Liver (tissue), 9 donors: ENCODE data around the gene PINK1. TPM values are rescaled to one million over a fixed set of nuclear protein-coding genes. Genes with fewer than 3 reads are reported as not detected.

Experiments
- DNase-seq: peaks from one replicate; pipeline ENCODE4 v3.0.0-alpha.2; 2017; ENCODE audit warnings: low spot score
- H3K27ac ChIP-seq, 2 donors: one replicate each; pipeline ENCODE4 v1.7.0; 2013; ENCODE audit warnings: inconsistent platforms in 2 of 2, low read length in 2 of 2, control low read depth in 1 of 2, low read depth in 1 of 2, mild to moderate bottlenecking in 1 of 2
- H3K27me3 ChIP-seq, 4 donors: one replicate each; pipeline versions ENCODE4 v1.6.1 to v1.7.0; 2013; ENCODE audit warnings: low read length in 3 of 4, inconsistent platforms in 1 of 4, mild to moderate bottlenecking in 1 of 4, moderate library complexity in 1 of 4; ENCODE audit not compliant: control insufficient read depth in 4 of 4, insufficient read depth in 4 of 4
- H3K36me3 ChIP-seq, 4 donors: one replicate each; pipeline versions ENCODE4 v1.6.1 to v1.7.0; 2013; ENCODE audit warnings: low read length in 3 of 4, mild to moderate bottlenecking in 3 of 4, low read depth in 1 of 4, moderate library complexity in 1 of 4; ENCODE audit not compliant: control insufficient read depth in 4 of 4, insufficient read depth in 3 of 4
- H3K4me1 ChIP-seq, 4 donors: one replicate each; pipeline versions ENCODE4 v1.6.1 to v1.7.0; 2013; ENCODE audit warnings: low read length in 3 of 4, mild to moderate bottlenecking in 3 of 4, moderate library complexity in 1 of 4; ENCODE audit not compliant: control insufficient read depth in 4 of 4, insufficient read depth in 4 of 4
- H3K4me3 ChIP-seq, 3 donors: one replicate each; pipeline versions ENCODE4 v1.6.1 to v1.7.0; 2013; ENCODE audit warnings: low read length in 3 of 3, control low read depth in 1 of 3, low read depth in 1 of 3, mild to moderate bottlenecking in 1 of 3
- H3K9ac ChIP-seq, 2 donors: one replicate each; pipeline ENCODE4 v1.7.0; 2013; ENCODE audit warnings: low read length in 2 of 2, mild to moderate bottlenecking in 2 of 2, moderate library complexity in 2 of 2, control low read depth in 1 of 2, low read depth in 1 of 2
- H3K9me3 ChIP-seq, 4 donors: one replicate each; pipeline versions ENCODE4 v1.6.1 to v1.7.0; 2013; ENCODE audit warnings: low read length in 3 of 4; ENCODE audit not compliant: control insufficient read depth in 4 of 4
- EGR1 ChIP-seq, 2 donors: IDR thresholded peaks; 2 replicates each; pipeline ENCODE4 v1.6.1; 2016 to 2018; ENCODE audit warnings: antibody characterized with exemption in 2 of 2, low read depth in 2 of 2
- FOXA2 ChIP-seq: IDR thresholded peaks from 2 replicates; pipeline ENCODE4 v1.6.1; 2016; ENCODE audit warnings: antibody characterized with exemption
- HNF4A ChIP-seq, 2 donors: conservative IDR thresholded peaks; 2 replicates each; pipeline ENCODE4 v1.6.1; 2016; ENCODE audit warnings: antibody characterized with exemption in 2 of 2, mild to moderate bottlenecking in 2 of 2
- HNF4G ChIP-seq: IDR thresholded peaks from 2 replicates; pipeline ENCODE4 v1.6.1; 2016; ENCODE audit warnings: antibody characterized with exemption
- JUND ChIP-seq, 2 donors: IDR thresholded peaks; 2 replicates each; pipeline ENCODE4 v1.6.1; 2016; ENCODE audit warnings: antibody characterized with exemption in 2 of 2
- NR2F2 ChIP-seq: IDR thresholded peaks from 2 replicates; pipeline ENCODE4 v1.6.1; 2016; ENCODE audit warnings: antibody characterized with exemption
- RAD21 ChIP-seq, 2 donors: IDR thresholded peaks; 2 replicates each; pipeline ENCODE4 v1.6.1; 2016; ENCODE audit warnings: antibody characterized with exemption in 2 of 2, mild to moderate bottlenecking in 2 of 2
- RXRA ChIP-seq, 2 donors: IDR thresholded peaks; 2 replicates each; pipeline ENCODE4 v1.6.1; 2017 to 2018; ENCODE audit warnings: antibody characterized with exemption in 2 of 2, mild to moderate bottlenecking in 1 of 2
- YY1 ChIP-seq: IDR thresholded peaks from 2 replicates; pipeline ENCODE4 v1.6.1; 2016; ENCODE audit warnings: antibody characterized with exemption, mild to moderate bottlenecking
- WGBS: extraction: QIAGEN DNeasy Blood & Tissue Kit; methylation state at CpG from one replicate; pipeline ENCODE4 v1.1.7; 2013; 5-methylcytosine and 5-hydroxymethylcytosine counted together
- polyA plus RNA-seq, 2 donors: library from polyadenylated mRNA; stranded (reverse) in 1 of 2; unstranded in 1 of 2; fragments of 200-250 nt in 1 of 2; fragments of >200 nt in 1 of 2; fragmentation: Nextera tagmentation in 1 of 2; extraction: Ambion mirVana in 1 of 2; gene quantifications; one replicate each; pipeline versions ENCODE4 v1.2.1 to v1.2.3, GENCODE V29; 2013 to 2015
- total RNA-seq, 2 donors: library from RNA; depleted of rRNA; stranded (reverse); fragments of >200 nt; gene quantifications; one replicate each; pipeline ENCODE4 v1.2.3, GENCODE V29; 2014
- TF ChIP-seq, protein P1 (sequence below): IDR thresholded peaks from 2 replicates; pipeline ENCODE4 v1.6.1; 2016; ENCODE audit warnings: antibody characterized with exemption
- TF ChIP-seq, protein P2 (sequence below): IDR thresholded peaks from 2 replicates; pipeline ENCODE4 v1.6.1; 2016; ENCODE audit warnings: antibody characterized with exemption
- TF ChIP-seq, protein P3 (sequence below): IDR thresholded peaks from 2 replicates; pipeline ENCODE4 v1.6.1; 2016; ENCODE audit warnings: antibody characterized with exemption, mild to moderate bottlenecking
- donor health status: healthy.
- donor health status: healthy.
- donor health status: healthy.
- donor health status: healthy.
- donor health status: healthy.

The PINK1 gene
- total and polyA plus RNA-seq, 4 donors = 52.7 to 118 (median 62.2) TPM

DNA sequence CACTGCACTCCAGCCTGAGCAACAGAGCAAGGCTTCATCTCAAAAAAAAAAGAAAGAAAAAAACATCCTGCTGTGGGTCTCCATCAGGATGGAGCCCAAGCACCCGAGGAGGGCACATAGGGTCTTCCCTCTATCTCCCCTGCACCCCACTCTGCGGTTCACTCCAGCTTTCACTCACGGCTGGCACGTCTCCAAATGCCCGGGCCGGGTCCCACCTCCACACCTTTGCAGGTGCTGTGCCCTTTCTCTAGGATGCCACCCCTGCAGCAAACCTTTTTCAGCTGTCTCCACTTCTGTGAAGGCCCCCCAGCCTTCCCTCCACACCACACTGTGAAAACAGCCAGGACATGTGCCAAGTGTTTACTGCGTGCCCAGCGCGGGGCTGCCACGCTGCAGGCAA, 50.4 kb downstream of the PINK1 start:
- no peak for TF ChIP-seq EGR1 (IDR thresholded peaks at IDR 0.05; ENCODE audit: low read depth in 2 of 2)
- TF ChIP-seq, protein P1, sequence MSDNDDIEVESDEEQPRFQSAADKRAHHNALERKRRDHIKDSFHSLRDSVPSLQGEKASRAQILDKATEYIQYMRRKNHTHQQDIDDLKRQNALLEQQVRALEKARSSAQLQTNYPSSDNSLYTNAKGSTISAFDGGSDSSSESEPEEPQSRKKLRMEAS = no peak
- no peak for TF ChIP-seq HNF4A (conservative IDR thresholded peaks at IDR 0.05)
- TF ChIP-seq NR2F2 = no peak
- no peak for TF ChIP-seq HNF4G
- no peak for TF ChIP-seq RAD21 (IDR thresholded peaks at IDR 0.05)
- TF ChIP-seq JUND (IDR thresholded peaks at IDR 0.05) = no peak
- H3K4me3 ChIP-seq = no peak overlapping the region
- peak overlapping the region in 1 of 2 donors; percentile 75 for H3K27ac ChIP-seq
- no peak overlapping the region for H3K9ac ChIP-seq
- no peaks in the 10 kb centered on the region for H3K36me3 ChIP-seq
- WGBS = 74% methylated on average over 10 of the region's 10 CpGs
- DNase-seq = no peak
- H3K9me3 ChIP-seq = no peaks in the 10 kb centered on the region
- H3K4me1 ChIP-seq = peaks cover 0 to 7% (median 4%) of the 10 kb centered on the region in 4 donors
- H3K27me3 ChIP-seq = no peaks in the 10 kb centered on the region

DNA sequence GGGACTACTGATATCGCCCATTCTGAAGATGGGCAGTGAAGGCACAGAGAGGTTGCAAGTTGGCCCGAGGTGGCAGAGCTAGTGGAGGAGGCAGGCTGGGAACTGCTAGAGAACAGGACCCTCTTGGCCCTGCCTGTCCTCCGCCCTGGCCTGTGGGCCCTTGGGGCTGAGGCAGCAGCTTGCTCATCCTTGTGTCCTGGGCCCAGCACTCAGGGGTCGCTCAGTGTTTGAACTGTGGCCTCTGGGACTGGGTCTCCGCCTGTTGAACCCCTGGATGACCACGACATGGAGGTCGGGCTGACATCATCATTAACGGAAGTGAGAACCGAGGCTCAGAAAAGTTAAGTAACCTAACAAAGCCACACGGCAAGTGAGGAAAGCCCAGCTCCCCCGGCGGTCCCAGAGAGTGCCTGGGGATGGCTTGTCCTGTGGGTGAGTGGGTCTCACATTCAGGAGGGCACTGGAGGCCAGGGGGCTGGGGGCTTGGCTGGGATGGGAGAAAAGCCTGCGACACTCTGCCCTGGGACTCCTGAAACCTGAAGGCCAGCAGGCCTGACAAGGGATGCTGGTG, 50.9 kb downstream of the PINK1 start:
- Histone ChIP-seq H3K27me3 (no peaks in the 10 kb centered on the region), H3K36me3 (no peaks in the 10 kb centered on the region), H3K9ac (peak overlapping the region in 1 of 2 donors; percentile 29), H3K4me1 (peaks cover 0 to 7% (median 4%) of the 10 kb centered on the region in 4 donors), H3K9me3 (no peaks in the 10 kb centered on the region), H3K4me3 (peak overlapping the region in 1 of 3 donors; percentile 9), H3K27ac (peak overlapping the region; percentile 75 to 77)
- 73% methylated on average over 13 of the region's 13 CpGs for WGBS
- TF ChIP-seq NR2F2 (peak; percentile 17), JUND (IDR thresholded peaks at IDR 0.05) (no peak)
- DNase-seq = no peak

DNA sequence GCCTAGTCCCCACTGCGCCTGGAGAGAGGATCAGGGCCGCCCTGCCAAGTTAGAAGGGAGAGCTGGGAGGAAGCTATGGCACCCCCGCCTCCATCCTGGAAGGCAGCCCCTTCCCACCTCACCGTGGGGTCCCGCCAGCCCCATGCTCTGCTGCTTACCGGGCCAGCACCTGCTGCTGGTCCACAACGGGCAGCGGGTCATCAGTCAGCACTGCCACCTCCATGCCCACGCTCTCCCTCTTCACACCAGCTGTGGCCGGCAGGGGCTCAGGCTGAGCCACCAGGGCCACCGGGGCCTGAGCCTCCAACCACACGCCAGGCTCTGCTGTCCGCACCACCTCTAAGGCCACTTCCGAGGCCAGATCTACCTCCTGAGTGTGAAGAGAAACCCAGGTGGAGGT, 51.4 kb downstream of the PINK1 start:
- Histone ChIP-seq H3K36me3 (no peaks in the 10 kb centered on the region), H3K9me3 (no peaks in the 10 kb centered on the region), H3K27ac (peak overlapping the region; percentile 75 to 77), H3K9ac (no peak overlapping the region), H3K27me3 (no peaks in the 10 kb centered on the region), H3K4me3 (peak overlapping the region in 1 of 3 donors; percentile 9), H3K4me1 (peaks cover 0 to 7% (median 2%) of the 10 kb centered on the region in 4 donors)
- DNase-seq = no peak
- 83% methylated on average over 14 of the region's 14 CpGs for WGBS
- no peak for TF ChIP-seq JUND (IDR thresholded peaks at IDR 0.05)
- TF ChIP-seq, protein P2, sequence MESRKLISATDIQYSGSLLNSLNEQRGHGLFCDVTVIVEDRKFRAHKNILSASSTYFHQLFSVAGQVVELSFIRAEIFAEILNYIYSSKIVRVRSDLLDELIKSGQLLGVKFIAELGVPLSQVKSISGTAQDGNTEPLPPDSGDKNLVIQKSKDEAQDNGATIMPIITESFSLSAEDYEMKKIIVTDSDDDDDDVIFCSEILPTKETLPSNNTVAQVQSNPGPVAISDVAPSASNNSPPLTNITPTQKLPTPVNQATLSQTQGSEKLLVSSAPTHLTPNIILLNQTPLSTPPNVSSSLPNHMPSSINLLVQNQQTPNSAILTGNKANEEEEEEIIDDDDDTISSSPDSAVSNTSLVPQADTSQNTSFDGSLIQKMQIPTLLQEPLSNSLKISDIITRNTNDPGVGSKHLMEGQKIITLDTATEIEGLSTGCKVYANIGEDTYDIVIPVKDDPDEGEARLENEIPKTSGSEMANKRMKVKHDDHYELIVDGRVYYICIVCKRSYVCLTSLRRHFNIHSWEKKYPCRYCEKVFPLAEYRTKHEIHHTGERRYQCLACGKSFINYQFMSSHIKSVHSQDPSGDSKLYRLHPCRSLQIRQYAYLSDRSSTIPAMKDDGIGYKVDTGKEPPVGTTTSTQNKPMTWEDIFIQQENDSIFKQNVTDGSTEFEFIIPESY = no peak
- TF ChIP-seq FOXA2 = no peak
- TF ChIP-seq HNF4A (conservative IDR thresholded peaks at IDR 0.05) = no peak
- TF ChIP-seq RXRA (IDR thresholded peaks at IDR 0.05) = no peak
- no peak for TF ChIP-seq YY1
- TF ChIP-seq, protein P3, sequence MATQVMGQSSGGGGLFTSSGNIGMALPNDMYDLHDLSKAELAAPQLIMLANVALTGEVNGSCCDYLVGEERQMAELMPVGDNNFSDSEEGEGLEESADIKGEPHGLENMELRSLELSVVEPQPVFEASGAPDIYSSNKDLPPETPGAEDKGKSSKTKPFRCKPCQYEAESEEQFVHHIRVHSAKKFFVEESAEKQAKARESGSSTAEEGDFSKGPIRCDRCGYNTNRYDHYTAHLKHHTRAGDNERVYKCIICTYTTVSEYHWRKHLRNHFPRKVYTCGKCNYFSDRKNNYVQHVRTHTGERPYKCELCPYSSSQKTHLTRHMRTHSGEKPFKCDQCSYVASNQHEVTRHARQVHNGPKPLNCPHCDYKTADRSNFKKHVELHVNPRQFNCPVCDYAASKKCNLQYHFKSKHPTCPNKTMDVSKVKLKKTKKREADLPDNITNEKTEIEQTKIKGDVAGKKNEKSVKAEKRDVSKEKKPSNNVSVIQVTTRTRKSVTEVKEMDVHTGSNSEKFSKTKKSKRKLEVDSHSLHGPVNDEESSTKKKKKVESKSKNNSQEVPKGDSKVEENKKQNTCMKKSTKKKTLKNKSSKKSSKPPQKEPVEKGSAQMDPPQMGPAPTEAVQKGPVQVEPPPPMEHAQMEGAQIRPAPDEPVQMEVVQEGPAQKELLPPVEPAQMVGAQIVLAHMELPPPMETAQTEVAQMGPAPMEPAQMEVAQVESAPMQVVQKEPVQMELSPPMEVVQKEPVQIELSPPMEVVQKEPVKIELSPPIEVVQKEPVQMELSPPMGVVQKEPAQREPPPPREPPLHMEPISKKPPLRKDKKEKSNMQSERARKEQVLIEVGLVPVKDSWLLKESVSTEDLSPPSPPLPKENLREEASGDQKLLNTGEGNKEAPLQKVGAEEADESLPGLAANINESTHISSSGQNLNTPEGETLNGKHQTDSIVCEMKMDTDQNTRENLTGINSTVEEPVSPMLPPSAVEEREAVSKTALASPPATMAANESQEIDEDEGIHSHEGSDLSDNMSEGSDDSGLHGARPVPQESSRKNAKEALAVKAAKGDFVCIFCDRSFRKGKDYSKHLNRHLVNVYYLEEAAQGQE = no peak
